GM21515 (cell line): Measurements from ENCODE around the gene LONRF3.

Experiments
- ATAC-seq: cut with Tn5 transposase; IDR thresholded peaks from one replicate; pipeline ENCODE4 v1.9.1; 2021; ENCODE audit not compliant: unreplicated experiment

Gene LONRF3

GRCh38 chrX:119036107-119037029 is 62.0 kb downstream of the LONRF3 start:
- no peak for ATAC-seq

GRCh38 chrX:119040432-119040831 is 66.0 kb downstream of the LONRF3 start:
- ATAC-seq: no peak

- no peak for ATAC-seq
Observed at GRCh38 chrX:119041175-119041574, 66.8 kb downstream of the LONRF3 start.

- ATAC-seq: no peak
Observed at GRCh38 chrX:119042040-119042439, 67.6 kb downstream of the LONRF3 start.

GRCh38 chrX:119042996-119043395 is 68.6 kb downstream of the LONRF3 start:
- no peak for ATAC-seq

- ATAC-seq: no peak
Observed at GRCh38 chrX:119045884-119046283, 71.5 kb downstream of the LONRF3 start.

- ATAC-seq: no peak
Observed at GRCh38 chrX:119055687-119056086, 81.3 kb downstream of the LONRF3 start.

- no peak for ATAC-seq
Observed at GRCh38 chrX:119062750-119063374, 88.4 kb downstream of the LONRF3 start.

GRCh38 chrX:119063428-119063827 is 89.0 kb downstream of the LONRF3 start:
- no peak for ATAC-seq

- no peak for ATAC-seq
Observed at GRCh38 chrX:119067023-119067739, 92.8 kb downstream of the LONRF3 start.
